NCI-H1048 (cell line): ENCODE data around the gene AKR1A1.
"Not testable (repeated sequence)": the region's sequence is repeated elsewhere in the genome, so short reads cannot be mapped to it uniquely, and the experiment has no call there.

Source experiments
- DNase-seq: peaks from one replicate; lab custom pipeline; 2025; lab: John Stamatoyannopoulos, UW

The AKR1A1 gene

GRCh38 chr1:45570631-45571030 is 20.0 kb downstream of the AKR1A1 start:
- DNase-seq: no peak

- no peak for DNase-seq
These were observed 22.7 kb downstream of the AKR1A1 start for GRCh38 chr1:45573231-45573804.

- DNase-seq: no peak
These were observed 23.5 kb downstream of the AKR1A1 start for GRCh38 chr1:45574105-45574626.

- DNase-seq: peak; percentile 96
These were observed 32.6 kb downstream of the AKR1A1 start for GRCh38 chr1:45583264-45583665.

GRCh38 chr1:45583666-45584350 is 33.2 kb downstream of the AKR1A1 start, which contains the start of gene NASP:
Gene NASP (plus strand): TSS chr1:45584041. CDS start chr1:45584147, 106 bp downstream.
- peak; percentile 49 for DNase-seq

GRCh38 chr1:45584351-45585109 is 33.9 kb downstream of the AKR1A1 start:
- peak; percentile 85 for DNase-seq

GRCh38 chr1:45585110-45585426 is 34.4 kb downstream of the AKR1A1 start:
- no peak for DNase-seq

- DNase-seq: no peak
These were observed 35.0 kb downstream of the AKR1A1 start for GRCh38 chr1:45585496-45586075.

- no peak for DNase-seq
These were observed 36.1 kb downstream of the AKR1A1 start for GRCh38 chr1:45586769-45587168.

- DNase-seq: no peak
These were observed 39.2 kb downstream of the AKR1A1 start for GRCh38 chr1:45589861-45590260.

- no peak for DNase-seq
These were observed 43.8 kb downstream of the AKR1A1 start for GRCh38 chr1:45594412-45594811.

GRCh38 chr1:45596765-45597164 is 46.1 kb downstream of the AKR1A1 start:
- DNase-seq: not testable (repeated sequence)

GRCh38 chr1:45604239-45604638 is 53.6 kb downstream of the AKR1A1 start:
- DNase-seq: no peak

- DNase-seq: no peak
These were observed 56.9 kb downstream of the AKR1A1 start for GRCh38 chr1:45607404-45608074.

- DNase-seq: no peak
These were observed 57.8 kb downstream of the AKR1A1 start for GRCh38 chr1:45608175-45609156.

GRCh38 chr1:45610589-45611226 is 60.1 kb downstream of the AKR1A1 start:
- DNase-seq: no peak

GRCh38 chr1:45612941-45613579 is 62.4 kb downstream of the AKR1A1 start:
- no peak for DNase-seq

- no peak for DNase-seq
These were observed 65.3 kb downstream of the AKR1A1 start for GRCh38 chr1:45615885-45616284.

- no peak for DNase-seq
These were observed 67.0 kb downstream of the AKR1A1 start for GRCh38 chr1:45617618-45618017.
